D721Med (cell line): ENCODE measurements around the gene SH3PXD2A.

Source experiments
- DNase-seq: peaks from one replicate; pipeline ENCODE4 v3.0.0; 2011; ENCODE audit warnings: low spot score; ENCODE audit not compliant: insufficient read length
- FAIRE-seq: peaks from 2 replicates; lab custom pipeline; 2011; peaks lifted over from hg19 to GRCh38; lab: Jason Lieb, UNC
- CTCF ChIP-seq: IDR thresholded peaks from 2 replicates; pipeline ENCODE4 v1.5.1; 2012; ENCODE audit warnings: mild to moderate bottlenecking, control low read depth; ENCODE audit not compliant: insufficient read depth; ENCODE audit errors: missing control alignments

The SH3PXD2A gene

GRCh38 chr10:103722632-103723031, 132.7 kb downstream of the SH3PXD2A start:
- FAIRE-seq (no peak), DNase-seq (no peak)
- no peak for TF ChIP-seq CTCF

- FAIRE-seq (no peak), DNase-seq (no peak)
- TF ChIP-seq CTCF: no peak
Observed at GRCh38 chr10:103720964-103721335, 134.4 kb downstream of the SH3PXD2A start.

- DNase-seq (no peak), FAIRE-seq (no peak)
- no peak for TF ChIP-seq CTCF
Observed at GRCh38 chr10:103720328-103720963, 134.9 kb downstream of the SH3PXD2A start.

DNA sequence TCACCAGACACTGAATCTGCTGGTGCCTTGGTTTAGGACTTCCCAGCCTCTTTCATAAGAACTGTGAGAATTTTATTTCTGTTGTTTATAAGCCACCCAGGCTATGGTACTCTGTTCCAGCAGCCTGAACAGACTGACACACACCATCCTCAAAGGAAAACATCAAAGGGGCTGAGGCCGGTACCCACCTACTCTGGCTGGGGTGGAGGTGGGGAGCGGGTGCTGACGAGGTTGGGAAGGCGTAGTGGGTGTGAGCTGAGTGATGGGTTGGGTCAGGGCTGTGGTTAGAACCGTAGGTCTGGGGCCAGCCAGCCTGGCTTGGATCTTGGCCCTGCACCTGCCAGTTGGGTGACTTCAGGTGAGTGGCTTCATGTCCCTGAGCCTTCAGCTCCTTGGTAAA, 136.3 kb downstream of the SH3PXD2A start:
- DNase-seq (no peak), FAIRE-seq (no peak)
- no peak for TF ChIP-seq CTCF

DNA sequence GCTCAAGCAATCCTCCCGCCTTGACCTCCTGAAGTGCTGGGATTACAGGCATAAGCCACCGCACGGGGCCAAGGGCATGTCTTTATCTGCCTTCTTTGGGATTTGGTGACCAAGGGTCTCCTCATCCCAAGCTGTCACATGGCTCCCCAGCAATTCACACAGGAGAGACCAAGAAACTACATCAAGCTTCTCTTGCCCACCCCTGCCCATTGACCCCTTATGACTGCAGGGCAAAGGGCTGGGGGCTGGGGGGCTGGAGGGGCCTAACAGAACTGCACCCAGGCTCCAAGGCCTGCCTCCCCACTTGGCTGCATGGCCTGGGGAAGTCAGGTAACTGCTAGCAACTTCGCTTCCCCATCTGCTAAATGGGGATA, 137.1 kb downstream of the SH3PXD2A start:
- FAIRE-seq (no peak), DNase-seq (no peak)
- no peak for TF ChIP-seq CTCF

GRCh38 chr10:103717341-103718246, 137.8 kb downstream of the SH3PXD2A start:
- DNase-seq (no peak), FAIRE-seq (no peak)
- no peak for TF ChIP-seq CTCF
